GF-D8 (cell line): ENCODE data around the gene PYGL.

Experiments used
- DNase-seq: peaks from one replicate; lab custom pipeline; 2025; lab: John Stamatoyannopoulos, UW

PYGL gene

GRCh38 chr14:50871914-50872732 is 72.2 kb downstream of the PYGL start, which contains the start of gene ABHD12B:
ABHD12B (plus strand) TSS chr14:50872053; CDS start chr14:50872175, 122 bp downstream.
- no peak for DNase-seq

GRCh38 chr14:50871228-50871627 is 73.1 kb downstream of the PYGL start:
- no peak for DNase-seq

GRCh38 chr14:50865391-50866076 is 78.7 kb downstream of the PYGL start:
- DNase-seq: peak; percentile 48

GRCh38 chr14:50864946-50865345 is 79.3 kb downstream of the PYGL start:
- DNase-seq: no peak

GRCh38 chr14:50864237-50864636 is 80.0 kb downstream of the PYGL start:
- no peak for DNase-seq

- DNase-seq: no peak
Observed at GRCh38 chr14:50862036-50862570, 82.2 kb downstream of the PYGL start.

- DNase-seq: peak; percentile 30
Observed at GRCh38 chr14:50860478-50861086, 83.7 kb downstream of the PYGL start.

GRCh38 chr14:50859296-50859624 is 85.0 kb downstream of the PYGL start:
- DNase-seq: no peak

GRCh38 chr14:50856660-50857059 is 87.6 kb downstream of the PYGL start:
- DNase-seq: no peak

- no peak for DNase-seq
Observed at GRCh38 chr14:50855558-50855957, 88.7 kb downstream of the PYGL start.
